Dermis microvascular lymphatic vessel endothelial cell (primary cell): ENCODE results near the gene OR1K1. TPM values are rescaled to one million over a fixed set of nuclear protein-coding genes. Genes with fewer than 3 reads are reported as not detected.

ENCODE experiments used
- DNase-seq, 2 donors: peaks; one replicate each; pipeline versions ENCODE4 v3.0.0 to v3.0.0-alpha.2; 2010; ENCODE audit warnings: low read depth in 2 of 2
- total RNA-seq: library from RNA; depleted of rRNA; stranded (reverse); fragments of >200 nt; gene quantifications from 2 replicates; pipeline ENCODE4 v1.2.1, GENCODE V29; 2014

The OR1K1 gene
- total RNA-seq, 1 donor from 2014 or later, result not detected

DNA sequence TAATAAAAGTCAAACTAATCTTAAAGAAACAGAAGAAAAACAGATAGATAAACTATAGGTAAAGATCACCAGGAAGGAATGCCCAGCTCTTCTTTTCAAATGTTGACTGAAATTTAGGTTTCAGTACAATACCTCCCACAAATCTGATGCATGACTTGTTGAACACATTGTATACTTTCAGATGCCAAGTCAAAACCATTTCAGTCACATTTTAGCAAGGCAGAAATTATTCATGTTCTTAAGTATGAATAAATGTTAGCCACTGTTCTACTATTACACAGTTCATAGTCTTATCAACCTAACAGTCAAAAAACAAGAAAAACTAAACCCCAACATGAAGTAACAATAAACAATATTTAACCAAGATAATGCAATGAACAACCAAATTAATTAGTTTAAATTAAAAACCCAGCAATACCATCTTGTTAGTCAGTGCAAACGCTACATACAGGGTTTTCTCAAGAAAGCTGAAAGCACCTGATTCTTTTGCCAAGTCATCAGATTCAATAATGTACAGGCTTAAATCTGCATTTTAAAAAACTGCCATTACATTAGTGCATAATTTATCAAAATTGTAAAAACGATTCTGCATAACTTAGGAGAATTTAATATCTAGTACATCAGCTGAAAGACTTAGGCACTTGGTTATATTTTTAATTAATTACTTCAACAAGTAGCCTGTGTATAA, 48.5 kb downstream of the OR1K1 start:
- no peak for DNase-seq

Other genes with a start within 250 kb of the OR1K1 start
- not detected in 2 replicates for gene OR1N2, start 247.0 kb upstream of the OR1K1 start, total RNA-seq
- 0.13 and 0.25 TPM in 2 replicates for gene OR1L8, start 216.7 kb upstream of the OR1K1 start, total RNA-seq
- gene OR1Q1, start 185.4 kb upstream of the OR1K1 start, total RNA-seq, result not detected in 2 replicates
- gene OR1B1, start 142.5 kb upstream of the OR1K1 start, total RNA-seq, result 0.25 and 0.26 TPM in 2 replicates
- not detected in 2 replicates for gene OR1L1, start 138.4 kb upstream of the OR1K1 start, total RNA-seq
- gene OR1L3, start 125.0 kb upstream of the OR1K1 start, total RNA-seq, result not detected in 2 replicates
- not detected in 2 replicates for gene OR1L4, start 76.1 kb upstream of the OR1K1 start, total RNA-seq
- not detected in 2 replicates for gene OR1L6, start 57.8 kb upstream of the OR1K1 start, total RNA-seq
- not detected in 2 replicates for gene OR5C1, start 11.2 kb upstream of the OR1K1 start, total RNA-seq
- 69.7 and 86.1 TPM in 2 replicates for gene PDCL, start 28.5 kb downstream of the OR1K1 start, total RNA-seq
- 57.0 and 92.5 TPM in 2 replicates for gene RC3H2, start 105.2 kb downstream of the OR1K1 start, total RNA-seq
- gene ZBTB6, start 113.2 kb downstream of the OR1K1 start, total RNA-seq, result 10.7 and 12.0 TPM in 2 replicates
- 2.6 and 3.5 TPM in 2 replicates for gene ZBTB26, start 131.4 kb downstream of the OR1K1 start, total RNA-seq
- gene RABGAP1, start 140.9 kb downstream of the OR1K1 start, total RNA-seq, result 34.4 and 46.7 TPM in 2 replicates
- gene GPR21, start 233.5 kb downstream of the OR1K1 start, total RNA-seq, result 0.39 and 0.63 TPM in 2 replicates